Measurements from ENCODE around the gene INSYN1.

Gene INSYN1

DNA sequence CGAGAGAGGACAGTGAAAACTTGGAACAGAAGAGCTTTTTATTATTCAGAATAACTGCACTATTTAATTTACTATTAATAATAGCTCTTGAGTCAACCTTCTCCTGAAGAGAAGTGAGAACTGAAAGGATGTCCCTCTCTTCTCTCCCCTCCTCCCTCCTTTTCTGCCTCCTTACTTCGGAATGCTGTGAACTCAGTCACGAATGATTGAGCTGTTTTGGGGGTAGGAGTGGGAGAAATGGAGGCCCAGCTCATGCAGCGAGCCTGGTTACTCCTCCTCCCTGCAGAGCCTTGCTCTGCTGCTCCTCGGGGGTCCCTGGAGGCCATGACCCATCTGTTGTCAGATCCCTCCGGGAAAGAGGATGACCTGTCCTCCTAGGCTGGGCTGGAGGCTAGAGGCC, 20.3 kb upstream of the INSYN1 start:
- no peak for DNase-seq

DNA sequence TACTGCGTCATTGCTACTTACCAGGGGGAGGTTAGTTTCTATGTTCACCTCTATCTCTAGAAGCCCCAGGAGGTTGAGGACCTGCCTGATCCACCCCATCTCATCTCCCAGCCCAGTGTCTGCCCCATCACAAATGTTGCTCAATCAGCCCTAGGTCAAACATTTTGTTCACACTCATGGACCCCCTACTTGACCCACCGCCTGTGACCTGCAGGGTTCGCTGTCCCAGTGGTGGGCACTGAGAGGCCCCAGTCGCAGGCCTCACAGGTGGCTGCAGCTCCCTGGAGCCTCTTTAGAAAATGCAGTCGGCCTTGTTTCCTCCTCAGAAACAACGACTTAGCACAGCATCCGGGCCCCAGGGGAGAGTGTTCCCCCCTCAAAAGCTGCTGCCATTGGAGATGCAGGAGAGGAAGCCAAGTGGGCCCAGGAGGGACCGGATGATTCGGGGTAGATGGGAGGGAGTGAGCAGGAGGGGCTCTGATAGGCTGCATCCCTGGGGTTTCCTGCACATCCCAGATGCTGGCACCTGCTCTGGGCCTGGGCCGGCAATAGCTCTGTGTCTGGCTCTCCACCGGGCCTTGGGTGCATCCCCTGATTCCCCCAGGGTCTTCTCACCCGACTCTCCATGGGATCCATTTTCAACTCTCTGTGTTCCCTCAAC, 18.4 kb upstream of the INSYN1 start:
- DNase-seq: no peak

DNA sequence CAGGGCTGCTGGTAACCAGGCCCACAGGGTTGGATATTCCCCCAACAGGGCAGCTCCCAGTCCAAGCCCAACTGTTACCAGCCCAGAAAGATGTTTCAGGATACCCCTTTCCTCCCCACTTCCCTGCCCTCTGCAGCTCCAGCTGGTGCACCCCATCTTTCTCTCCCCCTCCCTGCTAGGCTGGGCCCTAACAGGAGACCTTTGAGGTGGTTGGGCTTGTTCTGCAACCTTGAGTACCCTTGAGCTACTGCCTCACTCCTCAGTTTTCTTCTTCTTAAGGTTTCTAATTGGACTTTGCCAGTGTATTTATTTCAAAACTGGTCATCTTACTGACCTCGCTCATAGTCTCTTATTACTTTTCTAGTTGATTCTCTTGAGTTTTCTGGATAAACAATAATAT, 16.9 kb upstream of the INSYN1 start:
- DNase-seq: no peak

DNA sequence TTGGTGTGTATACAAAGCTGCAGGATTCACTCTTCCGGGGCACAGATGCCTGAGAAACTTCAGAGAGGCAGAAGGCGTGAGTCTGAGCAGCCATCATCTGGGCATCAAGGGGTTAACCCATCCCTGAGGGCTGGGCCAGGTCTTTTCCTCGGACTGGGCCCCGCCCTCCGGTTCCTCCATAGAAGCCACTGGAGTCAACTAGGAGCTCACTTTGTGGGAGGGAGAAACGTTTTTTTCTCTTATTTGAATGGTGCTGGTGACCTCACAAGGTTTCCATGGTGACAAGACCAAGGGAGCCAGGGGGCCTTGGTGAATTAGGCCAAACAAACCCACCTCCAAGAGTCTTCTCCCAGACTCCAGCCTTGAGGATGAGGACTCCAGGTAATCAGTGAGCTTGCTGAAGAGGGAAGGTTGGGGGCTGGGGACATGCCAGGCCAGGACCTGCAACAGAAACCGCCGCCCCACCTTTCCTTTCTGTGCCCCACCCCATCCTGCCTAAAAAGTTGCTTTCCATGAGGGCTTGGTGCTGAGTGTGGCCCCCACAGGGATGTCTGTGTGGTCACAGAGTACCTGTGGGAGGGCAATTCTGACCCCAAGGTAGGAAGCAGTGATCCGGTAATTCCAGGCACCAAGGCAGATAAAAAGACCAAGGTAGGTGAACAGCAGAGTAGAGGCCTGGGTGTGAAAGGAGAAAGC, 14.8 kb upstream of the INSYN1 start:
- DNase-seq: no peak

DNA sequence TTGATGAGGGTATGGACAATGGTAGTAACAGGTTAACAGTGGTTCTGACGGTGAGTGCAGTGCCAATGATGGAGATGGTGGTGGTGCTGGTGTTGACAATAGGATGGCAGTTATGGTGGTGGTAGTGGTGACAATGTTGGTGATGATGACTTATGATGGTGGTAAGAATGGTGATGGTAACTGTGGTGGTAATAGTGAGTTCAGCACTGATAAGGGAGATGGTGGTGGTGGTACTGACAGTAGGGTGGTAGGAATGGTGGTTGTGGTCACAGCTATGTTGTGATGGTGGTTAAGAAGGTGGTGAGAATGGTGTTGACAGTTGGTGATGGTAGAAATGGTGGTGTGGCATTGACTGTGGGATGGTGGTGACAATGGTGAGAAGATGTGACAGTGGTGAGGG, 13.4 kb upstream of the INSYN1 start:
- no peak for DNase-seq

DNA sequence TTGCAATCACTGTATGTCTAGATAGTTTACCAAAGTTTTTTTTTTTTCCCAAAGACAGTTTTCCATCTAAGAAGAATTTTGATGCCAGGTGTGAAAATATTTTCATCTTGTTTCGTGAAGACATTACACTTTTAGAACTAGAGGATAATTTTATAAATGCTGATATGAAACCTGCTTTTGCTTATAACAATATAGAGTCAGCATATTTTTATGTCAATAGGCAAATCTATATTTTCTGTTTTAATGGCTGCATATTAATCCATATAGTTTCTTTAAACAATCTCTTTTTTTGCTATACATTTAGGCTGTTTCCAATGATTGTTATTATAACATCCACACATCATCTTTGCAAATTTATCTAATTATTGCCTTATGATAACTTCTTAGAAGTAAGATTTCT, 12.6 kb upstream of the INSYN1 start:
- no peak for DNase-seq

DNA sequence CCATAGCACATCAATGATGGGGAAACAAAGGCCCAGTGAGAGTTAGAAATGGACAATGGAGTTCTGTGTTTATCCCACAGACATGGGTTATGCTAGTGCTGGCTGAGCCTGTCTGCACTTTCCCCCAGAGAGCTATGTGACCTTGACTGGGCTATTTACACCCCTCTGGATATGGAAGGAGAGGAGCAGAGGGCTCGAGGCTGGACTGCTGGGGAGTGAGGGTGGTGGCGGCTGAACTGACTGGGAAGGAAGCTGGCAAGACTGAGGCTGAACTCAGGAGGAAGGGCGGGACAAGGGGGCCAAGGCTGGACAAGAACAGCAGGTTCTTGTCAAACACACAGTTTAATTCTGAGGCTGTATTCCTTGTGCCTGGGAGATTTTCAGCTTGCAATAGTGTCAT, 10.8 kb upstream of the INSYN1 start:
- no peak for DNase-seq

DNA sequence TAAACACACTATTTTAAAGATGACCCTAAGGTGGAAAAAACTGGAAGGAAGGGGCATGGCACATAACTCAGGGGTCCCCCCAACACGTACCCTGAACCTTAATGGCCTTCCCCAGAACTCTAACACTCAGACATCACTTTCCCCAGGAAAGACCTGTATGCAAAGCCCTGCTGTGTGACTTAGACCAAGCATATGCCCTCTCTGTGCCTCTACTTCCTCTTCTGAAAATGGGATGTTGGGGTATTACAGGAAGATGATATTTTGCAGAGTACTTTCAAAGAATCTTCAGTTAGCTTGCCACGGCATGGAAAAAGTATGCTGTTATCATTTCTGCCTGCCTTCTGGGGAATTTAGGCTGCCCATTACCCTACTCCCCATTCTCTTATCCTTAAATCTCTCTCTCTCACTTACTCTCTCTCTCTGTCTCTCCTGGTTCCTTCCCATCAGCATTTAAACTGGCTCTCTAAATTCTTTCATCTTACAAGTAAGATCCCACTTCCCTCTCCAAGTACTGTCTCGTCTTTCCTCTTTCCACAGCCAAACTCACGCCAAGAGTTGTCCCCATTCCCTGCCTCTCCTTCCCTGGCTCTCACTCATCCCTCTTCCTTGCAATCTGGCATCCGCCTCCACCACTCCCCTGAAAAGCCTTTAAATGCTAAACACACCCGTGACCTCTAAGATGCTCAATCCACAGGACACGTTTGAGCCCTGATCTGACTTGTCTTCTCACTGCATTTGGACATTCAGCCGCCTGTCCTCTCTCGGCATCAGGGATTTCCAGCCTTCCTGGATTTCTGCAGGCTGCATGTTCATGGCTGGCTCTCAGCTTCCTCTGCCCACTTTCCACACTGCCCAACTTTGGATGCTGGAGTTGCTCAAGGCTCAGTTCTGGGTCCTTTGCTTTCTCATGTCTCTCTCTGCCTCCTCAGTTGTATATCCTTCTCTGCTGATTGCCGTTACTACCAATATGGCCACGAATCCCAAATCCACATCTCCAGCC, 7.5 kb upstream of the INSYN1 start:
- no peak for DNase-seq

DNA sequence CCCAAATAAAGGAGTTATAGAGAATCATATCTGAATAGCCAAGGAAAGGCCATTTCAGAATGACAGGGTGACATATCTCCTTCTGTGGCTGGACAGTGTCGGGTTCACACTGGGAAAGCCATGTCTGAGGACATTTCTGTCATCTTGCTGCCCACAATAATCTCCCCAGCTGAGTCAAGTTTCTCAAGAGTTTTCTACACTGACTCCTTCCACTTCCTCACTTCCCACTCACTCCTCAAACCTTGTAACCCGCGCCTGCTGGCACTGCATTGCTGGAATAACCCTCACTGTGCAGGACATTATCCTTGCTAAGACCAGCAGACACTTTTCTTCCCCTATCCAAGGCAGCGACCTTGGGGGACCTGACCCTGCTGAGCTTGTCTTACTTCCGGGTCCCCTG, 5.3 kb upstream of the INSYN1 start:
- DNase-seq: no peak

DNA sequence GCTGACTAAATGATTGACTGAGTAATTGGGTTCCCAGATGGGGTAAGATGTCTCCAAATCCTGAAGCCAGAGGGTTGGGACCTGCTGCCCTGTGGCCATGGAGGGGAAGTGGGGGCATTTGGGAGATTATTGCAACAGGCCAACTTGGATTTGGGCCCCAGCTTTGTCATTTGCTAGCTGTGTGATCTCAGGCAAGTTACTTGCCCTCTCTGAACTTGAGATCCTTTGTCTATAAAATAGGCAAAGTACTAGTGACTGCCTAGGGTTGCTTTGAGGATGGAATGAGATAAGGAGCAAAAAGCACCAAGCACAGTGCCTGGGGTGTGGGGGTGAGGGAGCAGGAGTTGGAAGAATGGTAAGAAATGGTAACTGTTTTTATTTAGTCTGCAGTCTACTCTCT, 4.4 kb upstream of the INSYN1 start:
- no peak for DNase-seq

DNA sequence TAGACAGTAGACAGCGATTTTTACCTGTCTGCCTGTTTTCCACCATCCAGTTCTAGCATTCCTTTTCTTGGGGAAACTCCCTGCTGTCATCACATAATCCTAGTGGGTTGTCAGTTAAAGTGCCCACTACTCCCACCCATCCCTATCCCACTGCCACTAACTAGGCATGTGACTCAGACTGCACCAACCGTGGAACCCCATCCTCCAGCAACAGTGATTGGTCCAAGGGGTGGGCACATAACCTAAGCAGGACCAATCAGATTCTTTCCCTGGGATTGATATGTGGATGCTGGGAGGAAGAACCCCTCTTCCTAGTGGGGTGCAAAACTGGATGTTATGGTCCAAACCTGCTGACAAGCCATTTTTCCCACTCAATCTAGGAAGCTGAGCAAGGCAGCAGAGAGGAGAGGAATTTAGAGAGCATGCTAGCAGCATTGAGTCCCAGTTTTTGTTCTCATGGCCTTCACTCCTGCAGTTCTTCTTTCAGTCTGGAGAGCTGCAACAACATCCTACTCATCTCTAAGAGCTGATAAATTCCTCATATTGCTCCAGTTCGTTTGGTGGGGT, 3.9 kb upstream of the INSYN1 start:
- DNase-seq: no peak

DNA sequence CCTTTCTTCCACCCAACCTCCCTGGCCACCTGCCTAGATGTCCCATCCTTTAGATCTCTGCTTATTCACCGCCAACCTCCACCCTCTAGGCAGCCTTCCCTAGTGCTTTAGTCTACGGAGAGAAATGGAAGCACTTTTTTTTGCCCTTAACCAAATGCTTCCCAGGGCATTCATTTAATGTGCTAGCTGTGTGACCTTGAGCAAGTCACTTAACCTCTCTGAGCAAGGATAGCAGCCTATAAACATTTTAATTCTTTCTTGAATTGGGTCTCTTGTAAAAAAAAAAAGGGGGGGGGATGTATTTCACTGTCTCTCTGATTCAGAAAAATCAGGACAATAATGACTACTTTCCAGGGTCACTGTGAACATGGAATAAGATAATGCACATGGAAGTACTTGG, 3.2 kb upstream of the INSYN1 start:
- DNase-seq: no peak

DNA sequence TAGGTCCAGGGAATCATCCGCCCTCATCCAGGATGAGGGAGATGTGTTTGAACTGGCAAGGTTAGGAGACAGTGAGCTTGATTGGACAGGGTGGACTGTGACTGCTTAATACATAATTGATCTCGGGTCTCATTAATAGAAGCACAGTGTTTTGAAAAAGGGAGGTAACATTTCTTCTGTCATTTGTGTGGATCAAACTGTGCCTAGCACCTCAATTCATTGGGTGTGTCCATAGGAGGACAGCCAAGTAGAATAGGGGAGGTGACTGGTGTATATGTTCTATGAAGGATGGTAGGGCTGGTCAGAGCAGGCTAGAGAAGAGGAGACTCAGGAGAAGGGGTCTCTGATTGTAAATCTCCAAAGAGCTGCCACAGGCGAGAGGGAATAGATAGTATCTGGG, 2.8 kb upstream of the INSYN1 start:
- DNase-seq: no peak

DNA sequence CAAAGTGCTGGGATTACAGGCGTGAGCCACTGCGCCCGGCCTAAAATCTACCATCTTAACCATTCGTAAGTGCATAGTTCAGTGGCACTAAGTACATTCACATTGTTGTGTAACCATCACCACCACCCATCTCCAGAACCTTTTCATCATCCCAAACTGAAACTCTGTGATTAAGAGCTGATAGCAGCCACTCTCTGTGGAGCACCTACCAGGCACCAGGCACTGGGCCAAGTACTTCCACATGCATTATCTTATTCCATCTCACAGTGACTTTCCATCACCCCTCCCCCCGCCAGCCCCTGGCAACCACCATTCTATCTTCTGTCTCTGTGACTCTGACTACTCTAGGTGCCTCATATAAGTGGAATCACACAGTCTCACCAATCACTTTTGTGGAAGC, 2.3 kb upstream of the INSYN1 start:
- no peak for DNase-seq

DNA sequence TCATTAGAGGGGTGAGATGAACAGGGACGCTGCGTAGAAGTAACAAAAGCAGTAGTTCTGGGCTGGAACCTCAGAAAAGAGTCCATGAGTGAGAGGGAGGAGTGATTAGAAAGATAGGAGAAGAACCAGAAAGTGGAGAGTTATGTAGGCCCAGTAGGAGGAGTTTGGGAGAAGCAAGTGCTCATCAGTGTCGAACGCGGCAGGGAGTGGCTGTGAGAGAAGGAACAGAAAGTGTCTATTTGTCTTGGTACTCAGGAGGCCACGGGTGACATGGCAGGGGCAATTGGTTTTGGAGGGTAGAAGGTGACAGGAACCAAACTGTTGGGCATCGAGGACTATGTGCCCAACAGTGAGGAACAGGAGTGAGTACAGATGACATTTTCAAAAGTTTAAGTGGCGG, 1.3 kb upstream of the INSYN1 start:
- no peak for DNase-seq

DNA sequence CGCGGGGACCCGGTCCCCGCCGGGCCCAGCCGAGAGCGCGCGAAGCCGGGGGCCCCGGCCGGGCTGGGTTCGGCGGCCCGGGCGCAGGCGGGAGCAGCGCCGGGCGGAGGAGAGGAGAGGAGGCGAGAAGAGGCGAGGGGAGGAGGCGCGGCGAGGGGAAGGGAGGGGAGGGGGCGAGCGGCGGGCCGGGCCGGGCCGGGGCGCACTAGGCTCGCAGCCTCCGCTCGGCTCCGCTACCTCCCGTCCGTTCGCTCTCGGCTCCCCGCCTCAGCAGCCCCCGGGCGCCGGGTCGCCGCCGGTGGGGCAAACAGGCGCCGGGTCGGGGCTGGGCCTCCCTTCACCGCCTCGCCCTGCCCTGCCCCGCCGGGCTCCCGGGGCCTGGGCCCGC, 351 bp downstream of the INSYN1 start:
- DNase-seq: no peak

DNA sequence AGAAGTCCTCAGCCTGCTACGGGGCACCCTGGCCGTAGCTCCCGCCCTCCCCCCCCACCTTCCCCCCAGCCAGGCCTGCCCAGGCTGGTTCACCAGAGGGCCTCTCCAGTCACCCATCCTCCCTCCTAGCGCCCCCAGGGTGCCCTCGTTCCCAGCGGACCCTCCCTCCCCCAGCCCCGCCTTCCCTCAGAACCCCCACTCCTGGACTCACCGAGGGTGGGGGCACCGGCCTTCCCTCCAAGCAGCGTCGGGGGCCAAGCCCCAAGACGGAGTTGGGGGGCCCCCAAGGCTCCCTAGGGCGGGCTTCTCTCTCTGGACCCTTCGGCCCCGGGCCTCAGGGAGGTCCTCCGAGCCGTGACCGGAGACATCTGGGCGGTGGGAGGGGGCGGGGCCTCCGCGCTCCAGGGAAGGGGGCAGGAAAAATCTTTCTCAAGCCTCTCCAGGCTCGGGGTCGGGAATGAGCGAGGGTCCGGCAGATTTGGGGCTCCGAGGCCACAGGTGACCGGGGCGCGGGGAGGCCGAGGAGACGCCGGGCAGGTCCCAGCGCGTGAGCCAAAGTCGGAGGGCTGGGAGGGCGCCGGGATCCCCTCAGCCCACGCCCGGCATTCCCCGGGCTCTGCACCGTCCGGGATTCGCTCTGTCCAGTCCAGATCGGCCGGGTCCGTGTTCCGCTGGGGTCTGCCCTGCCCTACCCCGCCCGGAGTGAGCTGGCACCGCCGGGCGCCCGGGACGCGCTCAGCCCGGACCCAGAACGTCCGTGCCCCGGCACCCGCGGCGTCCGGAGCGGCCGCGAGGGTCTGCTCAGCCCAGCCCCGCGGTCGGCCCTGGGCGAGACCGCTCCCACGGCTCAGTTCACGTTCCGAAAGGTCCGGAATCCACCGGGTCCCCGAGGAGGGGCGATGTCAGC, 999 bp downstream of the INSYN1 start:
- DNase-seq: no peak

DNA sequence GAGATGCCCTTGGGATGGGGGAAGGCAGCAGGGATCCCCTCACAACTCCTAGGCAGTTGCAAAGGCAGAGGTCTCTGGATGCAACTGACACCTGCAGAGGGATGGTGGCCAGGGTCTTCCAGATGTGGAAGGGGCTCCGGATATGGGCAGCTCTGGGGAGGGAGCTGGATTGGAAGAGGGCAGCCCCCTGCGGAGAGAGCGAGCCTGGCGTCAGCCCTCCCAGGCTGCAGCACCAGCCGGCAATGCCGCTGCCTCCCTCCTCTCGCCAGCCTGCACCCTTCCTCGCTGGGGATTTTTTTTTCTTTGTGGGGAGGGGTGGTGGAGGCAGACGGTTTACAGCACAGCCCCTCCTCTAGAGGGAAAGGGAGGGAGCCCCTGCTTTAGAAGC, 1.6 kb downstream of the INSYN1 start:
- DNase-seq: no peak

DNA sequence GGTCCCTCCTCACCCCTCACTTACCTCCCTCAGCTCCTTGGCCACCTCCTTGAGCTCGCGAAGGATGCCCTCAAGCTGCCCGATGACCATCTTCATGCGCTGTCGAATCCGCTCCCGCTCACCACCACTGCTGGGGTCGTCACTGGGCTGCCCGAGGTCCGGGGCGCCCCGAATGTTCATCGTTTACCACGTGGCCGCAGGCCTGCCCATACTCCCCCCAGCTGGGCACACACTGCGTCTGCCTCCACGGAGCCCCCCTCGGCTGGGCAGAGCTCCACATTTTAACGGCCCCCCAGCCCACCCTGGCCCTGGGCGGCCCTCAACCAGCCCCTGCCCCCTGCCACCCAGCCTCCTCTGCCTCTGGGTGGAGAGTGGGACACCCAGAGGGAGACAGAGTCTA, 2.2 kb downstream of the INSYN1 start:
- DNase-seq: no peak

DNA sequence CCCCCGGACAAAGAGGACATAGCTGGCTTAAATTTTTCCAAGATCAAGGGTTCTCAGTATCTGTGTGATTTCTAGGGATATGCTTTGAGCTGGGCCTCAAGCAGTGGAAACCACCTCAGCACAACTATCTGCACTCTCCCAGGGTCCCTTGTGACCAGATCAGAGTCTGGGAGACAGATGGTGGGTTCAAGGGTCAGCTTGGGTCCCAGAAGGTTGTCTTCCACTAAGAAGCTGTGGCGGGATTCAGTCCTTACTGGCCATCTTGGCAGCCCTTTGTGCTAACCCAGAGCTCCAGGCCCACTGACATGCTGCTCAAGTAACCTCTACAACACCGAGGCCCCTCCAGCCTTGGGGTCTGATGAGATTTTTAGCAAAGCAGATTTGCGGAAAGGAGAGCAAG, 2.7 kb downstream of the INSYN1 start:
- no peak for DNase-seq

DNA sequence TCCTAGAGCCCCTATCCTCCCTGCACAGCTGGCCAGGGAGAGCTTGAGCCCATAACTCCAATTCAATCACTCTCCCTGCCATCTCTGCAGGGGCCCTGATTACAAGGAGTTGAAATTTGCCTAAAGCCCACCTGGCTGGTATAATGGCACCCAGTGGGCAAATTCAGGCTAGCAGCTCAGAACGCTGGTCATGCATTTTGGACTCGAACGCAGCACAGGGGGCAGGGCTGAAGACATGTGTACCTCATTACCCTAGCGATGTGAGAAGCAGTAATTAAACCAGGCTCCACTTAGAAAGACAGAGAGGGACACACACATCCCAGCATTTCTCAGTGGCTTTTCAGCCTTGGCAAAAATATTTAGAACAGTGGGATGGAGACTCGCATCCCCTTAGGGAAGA, 3.2 kb downstream of the INSYN1 start:
- DNase-seq: no peak

DNA sequence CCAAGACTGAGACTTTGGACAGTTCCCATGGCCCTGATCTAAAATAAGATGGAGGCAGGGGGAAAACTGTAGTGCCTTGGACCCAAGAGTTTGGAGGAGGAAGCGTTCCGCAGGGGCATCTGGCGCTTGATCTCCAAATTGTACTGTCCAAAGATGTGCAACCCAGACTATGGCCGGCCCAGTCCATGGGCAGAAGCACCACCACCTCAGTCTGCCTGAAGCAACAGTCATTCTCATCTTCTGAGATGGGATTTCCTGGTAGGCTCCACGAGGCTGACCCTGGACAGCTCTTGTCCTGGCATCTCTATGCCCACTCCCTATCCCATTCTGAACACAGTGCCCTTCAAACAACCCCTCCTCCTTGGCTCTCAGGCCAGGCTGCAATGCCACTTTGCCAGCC, 3.6 kb downstream of the INSYN1 start:
- no peak for DNase-seq

DNA sequence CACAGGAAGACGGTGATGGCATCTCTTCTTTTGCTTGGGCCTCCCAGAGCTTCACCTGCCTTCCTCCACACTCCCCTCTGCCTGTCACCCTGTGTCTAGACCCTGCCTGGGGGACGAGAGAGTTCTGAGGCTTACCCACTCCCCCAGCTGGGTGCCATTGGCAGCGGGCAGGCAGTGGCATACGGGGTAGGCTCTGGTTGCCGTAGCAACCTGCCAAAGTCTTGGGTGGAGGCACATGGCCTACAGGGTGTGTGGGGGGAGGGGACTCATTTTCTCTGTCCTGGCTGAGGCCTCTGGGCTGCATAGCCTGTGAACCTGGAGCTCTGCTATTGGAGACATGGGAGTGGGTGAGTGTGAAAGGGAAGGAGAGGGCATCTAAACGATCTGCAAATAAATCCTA, 4.4 kb downstream of the INSYN1 start:
- no peak for DNase-seq

All from activated CD4-positive, alpha-beta T cell treated with anti-CD3 and anti-CD28 coated beads, Interleukin-10, Interleukin-2, amounts not matched to agents 100 ng/mL and 50 ng/mL, durations not matched to agents 16 hours and 8 hours (primary cell).